ENCODE measurements around the gene IVNS1ABP.

The IVNS1ABP gene

DNA sequence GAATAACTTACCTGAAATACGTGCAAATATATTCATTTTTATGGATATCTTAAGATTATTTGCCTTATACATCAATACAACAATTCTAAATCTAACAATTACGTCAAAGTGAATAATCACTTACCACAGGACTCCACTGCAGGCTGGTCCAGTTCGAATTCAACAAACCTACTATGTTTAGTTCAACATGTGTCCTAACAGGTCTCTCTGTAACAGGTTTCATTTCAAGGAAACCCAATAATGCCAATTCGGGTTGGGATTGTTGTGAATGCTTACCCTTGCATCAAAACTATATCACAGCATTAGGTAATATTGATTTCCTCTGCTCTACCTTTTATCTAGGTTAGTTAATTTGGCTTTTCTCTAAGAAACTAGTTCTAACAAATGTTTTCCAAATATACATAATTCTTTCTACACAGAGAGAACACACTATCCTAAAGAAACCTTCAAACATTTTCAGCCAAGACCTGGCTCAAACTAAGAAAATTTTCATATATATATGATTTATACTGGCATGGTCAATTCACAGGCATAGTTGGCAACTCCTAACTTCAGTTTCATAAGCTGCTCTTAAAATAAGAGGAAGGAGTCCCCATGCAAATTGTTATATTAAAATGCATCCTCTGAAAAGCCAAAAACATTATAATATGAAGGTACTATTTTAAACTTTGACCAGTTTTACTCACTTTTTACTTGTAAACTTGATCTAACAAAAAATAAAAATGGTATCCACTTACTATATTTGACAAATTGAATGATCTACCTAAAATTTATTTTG, 4.5 kb downstream of the IVNS1ABP start:
- peaks cover 40% of the 10 kb centered on the region for H3K4me1 ChIP-seq (ENCODE audit: control insufficient read depth, low read length)
- H3K4me3 ChIP-seq (ENCODE audit: low read length) = peak overlapping the region; percentile 95
- H3K9me3 ChIP-seq (ENCODE audit: control insufficient read depth, insufficient read depth, low read length) = no peaks in the 10 kb centered on the region
- H3K9me2 ChIP-seq (replicated peaks; ENCODE audit: control insufficient read depth, low read length) = no peaks in the 10 kb centered on the region
- H3K4me2 ChIP-seq (ENCODE audit: low read length) = peak overlapping the region; percentile 79
- H3K36me3 ChIP-seq (ENCODE audit: control insufficient read depth, low read length) = peaks cover 84% of the 10 kb centered on the region
- no peaks in the 10 kb centered on the region for H3F3A ChIP-seq (ENCODE audit: control insufficient read depth, insufficient read depth)
- TF ChIP-seq, protein P1, sequence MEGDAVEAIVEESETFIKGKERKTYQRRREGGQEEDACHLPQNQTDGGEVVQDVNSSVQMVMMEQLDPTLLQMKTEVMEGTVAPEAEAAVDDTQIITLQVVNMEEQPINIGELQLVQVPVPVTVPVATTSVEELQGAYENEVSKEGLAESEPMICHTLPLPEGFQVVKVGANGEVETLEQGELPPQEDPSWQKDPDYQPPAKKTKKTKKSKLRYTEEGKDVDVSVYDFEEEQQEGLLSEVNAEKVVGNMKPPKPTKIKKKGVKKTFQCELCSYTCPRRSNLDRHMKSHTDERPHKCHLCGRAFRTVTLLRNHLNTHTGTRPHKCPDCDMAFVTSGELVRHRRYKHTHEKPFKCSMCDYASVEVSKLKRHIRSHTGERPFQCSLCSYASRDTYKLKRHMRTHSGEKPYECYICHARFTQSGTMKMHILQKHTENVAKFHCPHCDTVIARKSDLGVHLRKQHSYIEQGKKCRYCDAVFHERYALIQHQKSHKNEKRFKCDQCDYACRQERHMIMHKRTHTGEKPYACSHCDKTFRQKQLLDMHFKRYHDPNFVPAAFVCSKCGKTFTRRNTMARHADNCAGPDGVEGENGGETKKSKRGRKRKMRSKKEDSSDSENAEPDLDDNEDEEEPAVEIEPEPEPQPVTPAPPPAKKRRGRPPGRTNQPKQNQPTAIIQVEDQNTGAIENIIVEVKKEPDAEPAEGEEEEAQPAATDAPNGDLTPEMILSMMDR (IDR thresholded peaks at IDR 0.05; ENCODE audit: low read depth, low read length, poor library complexity, severe bottlenecking) = no peak
- no peak for TF ChIP-seq EZH2phosphoT487 (IDR thresholded peaks at IDR 0.05; ENCODE audit: borderline replicate concordance, low read length)
- H3K27ac ChIP-seq (ENCODE audit: low read depth, low read length) = no peak overlapping the region
- H3K79me2 ChIP-seq (ENCODE audit: control insufficient read depth, low read length) = peaks cover 83% of the 10 kb centered on the region
- H4K20me1 ChIP-seq (ENCODE audit: control insufficient read depth, insufficient read depth, low read depth, low read length) = peaks cover 41% of the 10 kb centered on the region
- no peaks in the 10 kb centered on the region for H3K27me3 ChIP-seq (ENCODE audit: control insufficient read depth, low read length)

DNA sequence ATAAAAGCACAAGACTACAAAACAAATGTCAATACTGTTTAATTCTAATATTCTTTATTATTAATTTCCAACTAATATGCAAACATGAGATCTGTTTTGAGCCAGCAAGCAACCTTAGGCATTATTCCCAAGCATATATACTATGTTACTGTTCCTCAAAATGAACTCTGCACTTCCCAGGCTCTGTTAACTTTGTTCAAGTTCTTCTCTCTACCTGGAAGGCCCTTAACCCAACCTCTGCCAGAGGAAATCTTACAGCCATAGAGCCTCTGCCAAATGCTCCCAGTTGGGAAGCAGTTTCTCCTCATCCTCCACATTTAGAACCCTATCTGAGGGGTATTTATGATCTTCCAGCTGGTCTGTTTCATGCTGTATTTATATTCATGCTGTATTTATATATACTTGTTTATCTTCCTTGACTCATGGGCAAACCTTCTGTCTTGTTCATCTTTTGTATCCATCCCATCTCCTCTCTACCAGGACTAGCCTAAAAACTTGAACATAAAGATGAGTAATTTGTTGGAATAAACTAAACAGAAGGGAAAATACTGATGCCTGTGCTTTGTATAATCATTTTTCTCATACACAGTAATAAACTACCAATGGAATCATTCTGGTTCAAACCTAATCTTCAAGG, 5.3 kb downstream of the IVNS1ABP start:
- TF ChIP-seq EZH2phosphoT487 (IDR thresholded peaks at IDR 0.05; ENCODE audit: borderline replicate concordance, low read length) = no peak
- TF ChIP-seq, protein P1 (IDR thresholded peaks at IDR 0.05; ENCODE audit: low read depth, low read length, poor library complexity, severe bottlenecking) = no peak
- H3K4me3 ChIP-seq (ENCODE audit: low read length) = no peak overlapping the region
- H3K79me2 ChIP-seq (ENCODE audit: control insufficient read depth, low read length) = peaks cover 80% of the 10 kb centered on the region
- H4K20me1 ChIP-seq (ENCODE audit: control insufficient read depth, insufficient read depth, low read depth, low read length) = peaks cover 41% of the 10 kb centered on the region
- H3K4me1 ChIP-seq (ENCODE audit: control insufficient read depth, low read length) = peaks cover 39% of the 10 kb centered on the region
- no peaks in the 10 kb centered on the region for H3K9me3 ChIP-seq (ENCODE audit: control insufficient read depth, insufficient read depth, low read length)
- no peak overlapping the region for H3K27ac ChIP-seq (ENCODE audit: low read depth, low read length)
- H3K4me2 ChIP-seq (ENCODE audit: low read length) = peak overlapping the region; percentile 79; the same call in 1 of the 2 replicates
- no peaks in the 10 kb centered on the region for H3F3A ChIP-seq (ENCODE audit: control insufficient read depth, insufficient read depth)
- H3K27me3 ChIP-seq (ENCODE audit: control insufficient read depth, low read length) = no peaks in the 10 kb centered on the region
- H3K9me2 ChIP-seq (replicated peaks; ENCODE audit: control insufficient read depth, low read length) = no peaks in the 10 kb centered on the region
- H3K36me3 ChIP-seq (ENCODE audit: control insufficient read depth, low read length) = peaks cover 90% of the 10 kb centered on the region

DNA sequence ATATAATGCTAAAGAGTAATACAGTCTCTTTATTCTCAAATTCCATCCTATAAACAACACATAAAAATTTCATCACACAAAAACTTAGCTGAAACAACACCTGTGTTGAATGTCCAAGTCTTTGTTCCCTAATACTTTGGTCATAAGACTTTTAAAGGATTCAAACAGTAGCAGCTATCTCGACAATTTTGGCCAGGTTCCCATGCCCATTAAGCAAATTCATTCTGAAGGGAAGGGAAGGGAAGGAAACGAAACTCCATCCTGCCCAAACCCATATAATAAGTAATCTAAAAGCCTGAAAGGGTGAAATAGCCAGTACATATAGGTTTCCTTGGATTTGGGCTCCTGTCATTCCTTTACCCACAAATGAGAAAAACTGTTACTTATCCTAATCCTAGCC, 7.5 kb downstream of the IVNS1ABP start:
- TF ChIP-seq, protein P1 (IDR thresholded peaks at IDR 0.05; ENCODE audit: low read depth, low read length, poor library complexity, severe bottlenecking) = no peak
- no peak for TF ChIP-seq EZH2phosphoT487 (IDR thresholded peaks at IDR 0.05; ENCODE audit: borderline replicate concordance, low read length)
- peaks cover 92% of the 10 kb centered on the region for H3K36me3 ChIP-seq (ENCODE audit: control insufficient read depth, low read length)

More for the DNA sequence above, 7.5 kb downstream of the IVNS1ABP start:
- Histone ChIP-seq H3F3A (ENCODE audit: control insufficient read depth, insufficient read depth) (no peaks in the 10 kb centered on the region), H3K4me1 (ENCODE audit: control insufficient read depth, low read length) (peaks cover 29% of the 10 kb centered on the region), H3K9me2 (replicated peaks; ENCODE audit: control insufficient read depth, low read length) (no peaks in the 10 kb centered on the region), H3K4me3 (ENCODE audit: low read length) (no peak overlapping the region), H4K20me1 (ENCODE audit: control insufficient read depth, insufficient read depth, low read depth, low read length) (peaks cover 28% of the 10 kb centered on the region), H3K4me2 (ENCODE audit: low read length) (no peak overlapping the region), H3K9me3 (ENCODE audit: control insufficient read depth, insufficient read depth, low read length) (no peaks in the 10 kb centered on the region), H3K79me2 (ENCODE audit: control insufficient read depth, low read length) (peaks cover 58% of the 10 kb centered on the region), H3K27ac (ENCODE audit: low read depth, low read length) (no peak overlapping the region), H3K27me3 (ENCODE audit: control insufficient read depth, low read length) (no peaks in the 10 kb centered on the region)
